DMS114 treated with DMSO at 0.1 percent for 48 hours (cell line): ENCODE data around the gene ADPRHL1.
"Not testable (repeated sequence)": the region's sequence is repeated elsewhere in the genome, so short reads cannot be mapped to it uniquely, and the experiment has no call there.

ENCODE experiments used
- DNase-seq: peaks from one replicate; lab custom pipeline; 2025; ENCODE audit not compliant: unreplicated experiment; lab: John Stamatoyannopoulos, UW

Gene ADPRHL1

DNA sequence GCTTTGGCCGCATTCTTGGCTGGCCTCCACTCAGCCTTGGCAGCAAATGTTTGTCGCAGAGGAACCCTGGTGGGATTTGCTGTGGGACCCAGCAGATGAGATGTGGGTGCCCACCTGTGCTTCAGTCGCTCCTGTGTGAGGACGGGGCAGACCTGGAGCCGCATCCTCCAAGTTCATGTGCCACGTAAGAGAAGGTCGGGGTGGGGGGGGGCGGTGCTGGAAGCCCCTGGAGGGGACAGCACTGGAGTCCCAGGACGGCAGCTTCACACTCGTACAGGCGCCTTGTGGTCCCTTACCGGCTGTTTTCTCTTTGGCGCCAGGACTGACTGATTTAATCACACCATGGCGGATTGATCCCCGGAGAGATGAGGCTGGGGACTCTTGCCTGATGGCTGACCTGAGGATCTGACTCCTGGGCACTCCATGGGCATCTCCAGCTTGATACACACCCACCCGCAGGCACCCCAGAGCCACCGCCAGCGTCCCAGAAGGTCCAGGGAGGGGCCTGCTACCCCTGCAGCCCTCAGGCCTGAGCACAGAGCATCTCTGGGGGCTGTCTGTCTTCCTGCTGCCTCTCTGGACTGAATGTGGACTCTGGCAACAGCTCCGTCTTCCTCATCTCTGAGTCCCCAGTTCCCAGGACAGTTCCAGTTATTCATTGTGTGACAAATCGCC lies 79.3 kb downstream of the ADPRHL1 start:
- DNase-seq = no peak

DNA sequence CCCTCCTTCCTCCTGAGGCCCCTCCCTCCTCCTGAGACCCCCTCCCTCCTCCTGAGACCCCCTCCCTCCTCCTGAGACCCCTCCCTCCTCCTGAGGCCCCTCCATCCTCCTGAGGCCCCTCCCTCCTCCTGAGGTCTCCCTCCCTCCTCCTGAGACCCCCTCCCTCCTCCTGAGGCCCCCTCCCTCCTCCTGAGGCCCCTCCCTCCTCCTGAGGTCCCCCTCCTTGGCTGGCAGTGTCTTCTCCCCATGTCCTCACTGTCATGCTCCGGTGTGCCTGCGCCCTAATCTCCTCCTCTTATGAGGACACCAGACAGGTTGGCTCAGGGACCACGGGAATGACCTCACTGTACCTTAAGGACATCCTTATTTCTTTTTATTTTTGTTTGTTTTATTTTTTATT lies 81.6 kb downstream of the ADPRHL1 start:
- not testable (repeated sequence) for DNase-seq

DNA sequence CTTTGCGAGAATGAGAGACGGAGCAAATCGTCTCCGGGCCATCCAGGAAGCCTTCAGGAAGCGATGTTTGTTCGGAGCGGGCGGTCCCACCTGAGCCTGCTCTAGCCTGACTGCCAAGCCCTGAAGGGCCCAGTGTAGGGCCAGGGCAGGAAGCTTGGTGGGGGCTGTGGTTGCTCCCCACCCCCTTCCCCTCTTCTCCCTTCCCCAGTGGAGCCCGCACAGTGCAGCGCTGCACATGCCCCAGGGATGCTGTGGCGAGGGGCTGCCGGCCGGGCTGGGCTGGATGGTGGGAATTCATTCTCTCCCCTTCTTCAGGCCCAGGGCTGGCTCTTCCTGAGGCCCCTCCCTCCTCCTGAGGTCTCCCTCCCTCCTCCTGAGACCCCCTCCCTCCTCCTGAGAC lies 82.2 kb downstream of the ADPRHL1 start:
- no peak for DNase-seq

DNA sequence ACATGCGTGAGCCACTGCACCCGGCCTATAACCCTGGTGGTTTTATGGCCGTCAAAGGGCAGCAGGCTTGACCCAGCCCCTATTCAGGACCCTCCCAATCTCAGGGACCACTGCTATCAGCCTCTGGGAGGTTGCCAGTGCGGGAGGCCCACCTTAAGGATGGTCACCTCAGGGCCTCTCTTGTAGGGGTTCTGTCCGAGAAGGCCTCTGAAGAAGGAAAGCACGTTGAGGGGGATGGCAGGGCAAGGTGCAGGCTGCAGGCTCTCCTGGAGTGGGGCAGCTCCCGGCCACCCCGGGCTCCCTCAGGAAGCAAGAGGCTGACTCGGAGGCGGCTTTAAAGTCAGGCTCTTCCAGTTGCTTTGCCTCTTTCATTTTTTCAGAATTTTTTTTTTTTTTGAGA lies 83.4 kb downstream of the ADPRHL1 start:
- no peak for DNase-seq

DNA sequence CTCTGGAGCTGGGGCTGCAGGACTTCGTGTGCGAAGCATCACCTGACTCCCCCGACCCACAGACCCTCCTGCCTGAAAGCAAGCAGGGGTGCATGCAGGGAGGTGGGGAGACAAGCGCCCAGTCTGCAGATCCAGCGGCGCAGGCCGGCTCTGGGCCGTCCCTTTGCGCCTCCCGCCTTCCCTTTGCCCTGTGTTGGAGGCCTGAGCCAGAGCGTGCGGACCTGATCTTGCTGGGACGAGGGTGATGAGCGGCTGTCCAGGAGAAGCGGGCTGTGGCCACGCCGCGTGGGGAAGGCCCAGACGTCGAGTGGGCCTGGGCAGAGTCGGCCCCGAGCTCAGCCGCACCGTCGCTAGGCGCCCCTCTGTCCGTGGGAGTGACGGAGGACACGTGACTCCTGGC lies 84.1 kb downstream of the ADPRHL1 start:
- no peak for DNase-seq

GRCh38 chr13:113368353-113368752 lies 84.9 kb downstream of the ADPRHL1 start:
- DNase-seq = not testable (repeated sequence)

DNA sequence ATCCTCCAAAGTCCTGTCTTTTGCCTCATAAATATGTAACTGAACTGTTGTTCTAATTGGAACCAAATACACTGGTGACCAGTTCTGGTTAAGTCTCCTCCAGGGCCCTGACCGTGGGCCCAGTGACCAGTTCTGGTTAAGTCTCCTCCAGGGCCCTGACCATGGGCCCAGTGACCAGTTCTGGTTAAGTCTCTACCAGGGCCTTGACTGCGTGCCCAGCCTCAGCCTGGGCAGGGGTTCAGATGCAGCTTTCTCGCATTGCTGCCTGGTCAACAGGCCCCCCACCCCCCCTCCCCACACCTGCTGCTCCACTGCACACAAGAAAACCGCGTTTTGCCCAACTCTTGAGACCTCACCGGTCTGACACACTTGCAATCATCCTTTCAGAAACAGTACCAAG lies 85.5 kb downstream of the ADPRHL1 start:
- no peak for DNase-seq

- no peak for DNase-seq
Observed at GRCh38 chr13:113367020-113367560, 86.2 kb downstream of the ADPRHL1 start.

DNA sequence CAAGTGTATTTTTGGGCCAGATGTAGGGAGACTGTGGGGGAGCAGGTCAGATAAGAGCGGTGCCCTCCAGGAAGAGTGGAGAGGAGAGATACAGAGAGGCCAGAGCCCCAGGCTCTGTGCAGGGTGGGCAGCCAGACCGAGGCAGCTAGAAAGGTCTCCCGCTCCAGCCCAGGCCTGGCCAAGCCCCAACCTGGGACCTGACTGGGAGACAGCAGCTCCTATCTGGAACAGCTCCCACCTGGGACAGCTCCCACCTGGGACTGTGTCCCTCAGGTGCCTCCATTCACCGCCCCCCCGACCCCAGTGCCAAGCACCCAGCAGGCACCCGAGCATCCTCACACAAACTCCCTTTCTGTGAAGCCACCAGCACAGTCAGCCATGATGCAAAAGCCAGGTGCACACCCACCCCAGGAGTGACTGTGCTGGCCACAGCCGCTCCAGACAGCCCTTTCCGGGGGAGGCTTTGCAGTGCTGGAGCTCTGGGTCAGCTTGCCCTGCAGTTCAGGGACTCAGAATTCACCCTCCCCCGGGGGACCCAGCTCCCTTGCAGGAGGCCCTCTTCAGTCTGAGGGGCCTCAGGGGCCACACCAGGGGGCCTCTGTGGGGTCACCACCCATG lies 87.2 kb downstream of the ADPRHL1 start:
- DNase-seq = no peak

DNA sequence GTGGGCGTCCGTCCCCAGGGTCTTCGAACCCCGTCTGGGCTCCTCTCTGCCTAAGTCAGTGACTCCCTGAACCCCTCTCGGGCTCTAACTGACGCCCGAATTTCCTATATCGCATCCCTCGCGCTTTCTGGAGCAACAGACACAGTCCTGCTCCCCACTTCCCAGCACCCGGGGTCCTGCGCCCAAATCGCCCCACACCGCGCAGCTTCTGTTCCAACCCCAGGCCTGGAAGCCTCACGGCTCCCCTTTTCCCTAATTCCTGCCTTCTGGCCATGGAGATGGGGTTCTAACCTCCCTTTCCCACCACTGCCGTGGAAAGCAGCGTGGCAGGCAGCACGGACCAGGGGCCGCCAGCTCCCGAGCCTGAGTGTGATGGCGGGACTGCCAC lies 87.7 kb downstream of the ADPRHL1 start:
- DNase-seq = no peak

DNA sequence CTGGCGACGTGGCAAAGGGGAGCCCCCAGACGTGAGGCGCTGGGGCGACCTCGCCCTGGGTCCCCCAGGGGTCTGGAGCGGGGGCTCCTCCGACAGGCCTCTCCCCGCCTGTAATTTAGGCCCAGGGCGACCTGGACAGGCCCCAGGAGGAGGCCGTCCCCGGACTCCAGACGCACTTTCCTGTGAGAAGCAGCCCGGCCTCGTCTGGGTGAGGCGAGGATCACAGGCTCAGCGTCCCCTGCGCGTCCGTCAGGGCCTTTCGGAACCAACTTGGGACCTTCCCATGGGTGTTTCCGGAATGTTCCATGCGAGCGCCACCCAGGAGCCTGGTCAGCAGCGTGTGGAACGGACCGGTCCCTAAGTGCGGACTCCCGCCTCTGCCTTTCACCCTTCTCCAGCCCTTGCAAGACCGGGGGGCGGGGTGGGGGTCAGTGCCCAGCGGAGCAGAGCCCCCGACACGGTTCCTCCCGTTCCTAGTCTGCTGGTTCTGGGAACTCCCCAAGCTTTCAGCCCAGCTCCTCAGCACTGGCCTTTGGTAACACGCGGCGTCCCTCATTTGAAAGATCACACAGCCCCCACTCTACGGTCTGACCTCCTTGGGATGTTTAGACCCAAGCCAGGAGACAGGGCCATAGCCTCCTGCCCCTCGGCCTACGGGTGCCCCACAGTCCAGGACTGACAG lies 88.2 kb downstream of the ADPRHL1 start:
- DNase-seq = no peak

- DNase-seq = no peak
Observed at GRCh38 chr13:113364311-113364889, 88.9 kb downstream of the ADPRHL1 start.

GRCh38 chr13:113361406-113361805 lies 91.9 kb downstream of the ADPRHL1 start:
- DNase-seq = no peak

DNA sequence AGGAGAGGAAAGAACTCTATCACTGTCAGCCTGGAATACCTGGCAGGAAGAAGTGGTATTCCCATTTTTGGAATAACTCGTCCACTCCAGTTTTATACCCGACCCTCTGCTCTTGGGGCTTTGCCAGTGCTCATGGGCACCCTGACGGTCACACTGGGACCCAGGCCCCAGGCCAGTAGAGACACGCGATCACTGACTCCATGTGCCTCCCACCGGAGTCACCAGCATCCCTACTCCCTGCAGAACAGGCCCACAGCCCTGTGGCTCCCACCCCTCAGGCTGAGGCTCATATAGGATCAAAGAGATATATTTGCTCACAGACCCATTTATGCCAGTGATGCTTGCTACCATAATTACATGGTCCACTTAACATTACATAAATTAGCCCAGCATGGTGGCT lies 92.8 kb downstream of the ADPRHL1 start:
- DNase-seq = no peak

DNA sequence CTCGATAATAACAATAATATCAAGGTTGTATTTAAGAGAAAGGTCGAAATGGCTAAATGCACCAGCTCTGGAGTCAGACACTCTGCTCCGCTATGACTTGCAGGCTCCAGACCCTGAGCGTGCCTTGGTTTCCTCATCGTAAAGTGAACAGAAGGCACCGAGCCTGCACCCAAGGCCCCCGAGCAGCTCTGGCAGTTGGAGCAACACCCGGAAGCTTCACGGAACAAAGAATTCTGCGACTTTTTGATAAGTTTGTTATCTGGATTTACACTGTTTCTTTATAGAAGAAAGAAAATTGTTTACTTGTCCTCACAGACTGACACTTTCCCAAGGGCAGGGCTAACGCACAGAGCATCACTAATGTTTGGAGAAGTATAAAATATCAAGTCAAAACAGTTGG lies 93.7 kb downstream of the ADPRHL1 start:
- no peak for DNase-seq

DNA sequence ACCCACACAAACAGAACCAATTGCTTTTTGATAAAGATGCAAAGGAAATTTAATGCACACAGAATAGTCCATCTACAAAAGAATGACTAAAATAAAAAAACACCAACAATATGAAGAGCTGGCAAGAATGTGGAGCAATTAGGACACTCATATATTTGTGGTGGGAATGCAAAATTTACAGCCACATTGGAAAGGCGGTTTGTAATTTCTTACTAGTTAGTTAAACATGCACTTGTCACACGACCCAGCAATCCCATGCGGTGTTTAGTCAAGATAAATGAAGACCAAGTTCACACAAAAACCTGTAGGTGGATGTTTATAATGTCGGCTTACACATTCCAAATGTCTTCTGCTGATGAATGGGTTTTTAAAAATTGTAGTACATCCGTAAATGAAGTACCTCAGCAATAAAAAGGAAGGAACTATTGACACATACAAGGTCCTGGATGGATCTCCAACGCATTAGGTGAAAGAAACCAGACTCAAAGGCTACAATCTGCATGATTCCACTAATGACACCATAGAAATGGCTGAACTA lies 94.6 kb downstream of the ADPRHL1 start:
- DNase-seq = no peak

DNA sequence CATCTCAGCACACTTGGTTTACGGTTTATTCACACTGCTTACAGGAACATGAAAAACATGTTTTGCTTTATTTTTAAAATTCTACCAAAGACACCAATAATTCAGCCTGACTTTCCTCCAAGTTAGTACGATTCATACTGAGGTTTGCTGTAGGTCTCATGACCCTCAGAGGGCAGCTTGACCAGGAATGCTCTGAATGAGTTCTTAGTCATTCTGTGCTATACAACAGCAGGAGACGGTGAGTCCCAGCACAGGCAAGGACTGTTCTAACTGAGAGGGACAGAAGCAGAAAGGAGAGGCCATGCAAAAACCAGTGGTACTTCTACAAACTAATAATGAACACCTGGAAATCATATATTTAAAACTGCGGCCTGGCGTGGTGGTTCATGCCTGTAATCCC lies 95.8 kb downstream of the ADPRHL1 start:
- DNase-seq = no peak

- DNase-seq = no peak
Observed at GRCh38 chr13:113356596-113356995, 96.7 kb downstream of the ADPRHL1 start.

DNA sequence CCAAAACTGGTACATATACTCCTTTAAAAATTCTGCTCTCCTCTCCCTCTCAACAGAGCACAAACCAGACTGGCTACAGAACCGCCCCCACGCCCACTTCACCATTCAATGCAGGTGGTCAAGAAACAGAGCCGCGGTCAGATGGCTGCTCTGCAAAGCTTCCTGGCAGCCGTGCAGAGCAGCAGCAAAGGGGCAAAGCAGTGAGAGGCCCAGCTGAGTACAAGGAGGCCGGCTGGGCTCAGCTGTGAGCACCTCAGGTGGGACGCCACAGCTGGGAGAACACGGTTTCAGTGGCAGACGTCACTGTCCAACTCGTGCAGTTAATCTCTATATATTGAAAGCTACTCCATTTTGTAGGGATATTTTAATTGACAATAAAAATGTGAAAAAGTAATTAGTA lies 97.7 kb downstream of the ADPRHL1 start:
- no peak for DNase-seq

DNA sequence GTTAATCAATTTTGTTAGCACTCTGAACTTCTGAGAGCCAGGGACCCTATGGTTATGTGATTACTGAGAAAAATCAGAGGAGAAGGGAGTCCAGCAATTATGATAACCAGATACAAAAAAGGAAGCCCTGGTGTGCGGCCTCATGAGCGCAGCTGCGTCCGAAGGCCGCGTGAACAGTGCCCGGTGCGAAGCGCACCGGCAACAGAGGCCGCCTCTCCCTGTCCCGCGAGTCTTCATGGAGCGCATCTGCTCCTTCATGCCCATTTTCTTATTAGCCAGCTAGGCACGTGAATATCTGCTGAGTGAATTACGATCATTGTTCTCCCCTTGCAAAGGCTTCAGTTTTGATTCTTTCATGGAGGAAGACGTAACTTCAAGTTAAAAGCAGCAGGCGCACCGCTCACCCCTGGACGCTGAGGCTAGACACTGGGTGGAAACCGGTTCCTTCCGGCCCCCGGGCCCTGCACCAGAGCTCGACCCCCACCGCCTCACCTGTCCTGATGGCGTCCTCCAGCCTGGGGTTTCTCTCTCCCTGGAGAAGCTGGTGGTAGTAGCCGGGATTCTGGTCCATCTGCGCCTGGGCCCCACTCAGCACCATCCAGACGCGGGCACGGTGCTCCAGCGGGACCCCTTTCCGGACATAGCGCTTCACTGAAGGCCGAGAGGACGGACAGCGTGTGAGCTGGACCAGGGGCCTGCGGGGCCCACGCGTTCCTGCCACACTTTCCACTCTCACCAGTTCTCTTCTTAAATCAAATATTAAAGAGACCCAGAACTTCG lies 98.3 kb downstream of the ADPRHL1 start:
- DNase-seq = no peak

- no peak for DNase-seq
Observed at GRCh38 chr13:113353254-113353653, 100.0 kb downstream of the ADPRHL1 start.
